Ectodermal cell (in vitro differentiated cells): ENCODE measurements around the gene SND1.

Experiments
- H3K27ac ChIP-seq: 2 replicates; pipeline ENCODE4 v1.7.0; 2013; ENCODE audit warnings: mild to moderate bottlenecking, low read depth, low read length; ENCODE audit not compliant: insufficient read depth, poor library complexity, severe bottlenecking
- H3K27me3 ChIP-seq: 2 replicates; pipeline ENCODE4 v1.7.0; 2013; ENCODE audit warnings: mild to moderate bottlenecking, low read length; ENCODE audit not compliant: insufficient read depth, control insufficient read depth, poor library complexity, severe bottlenecking
- H3K36me3 ChIP-seq: one replicate; pipeline ENCODE4 v1.7.0; 2013; ENCODE audit warnings: low read length; ENCODE audit not compliant: control insufficient read depth, insufficient read depth
- H3K4me1 ChIP-seq: one replicate; pipeline ENCODE4 v1.7.0; 2013; ENCODE audit warnings: low read length; ENCODE audit not compliant: control insufficient read depth, insufficient read depth
- H3K4me3 ChIP-seq: 2 replicates; pipeline ENCODE4 v1.7.0; 2013; ENCODE audit warnings: low read depth, low read length, control low read depth; ENCODE audit not compliant: insufficient read depth
- H3K9me3 ChIP-seq: 2 replicates; pipeline ENCODE4 v1.7.0; 2013; ENCODE audit warnings: mild to moderate bottlenecking, low read length, moderate library complexity; ENCODE audit not compliant: control insufficient read depth
- WGBS, 2 experiments: methylation state at CpG; one replicate each; pipeline ENCODE4 v1.1.7; 2013; ENCODE audit warnings: missing lambda C conversion rate in 2 of 2; 5-methylcytosine and 5-hydroxymethylcytosine counted together

The SND1 gene

DNA sequence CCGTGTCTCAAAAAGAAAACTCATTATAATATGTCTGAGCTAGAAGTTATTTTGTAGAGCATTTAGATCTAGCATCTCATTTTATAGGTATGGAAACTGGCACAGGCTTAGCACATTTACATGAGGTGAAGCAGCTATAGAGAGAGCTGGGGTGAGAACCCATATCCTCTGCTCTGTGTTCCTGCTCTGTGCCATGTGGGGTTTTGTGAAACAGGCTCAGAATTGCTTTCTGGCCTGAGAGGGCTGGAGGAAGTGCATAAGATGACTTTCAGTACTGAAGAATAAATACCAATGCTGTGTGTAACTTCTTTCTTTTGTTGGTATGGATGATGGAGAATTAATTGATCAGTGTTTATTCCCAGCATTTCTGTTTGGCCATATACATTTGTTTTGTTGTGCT lies 220.1 kb downstream of the SND1 start:
- H3K4me1 ChIP-seq = no peaks in the 10 kb centered on the region
- no peaks in the 10 kb centered on the region for H3K27me3 ChIP-seq
- no peak overlapping the region for H3K27ac ChIP-seq
- no peaks in the 10 kb centered on the region for H3K36me3 ChIP-seq
- WGBS, 2 experiments = 91 to 100% methylated on average over 1 of the region's 1 CpG
- no peaks in the 10 kb centered on the region for H3K9me3 ChIP-seq
- H3K4me3 ChIP-seq = no peak overlapping the region

DNA sequence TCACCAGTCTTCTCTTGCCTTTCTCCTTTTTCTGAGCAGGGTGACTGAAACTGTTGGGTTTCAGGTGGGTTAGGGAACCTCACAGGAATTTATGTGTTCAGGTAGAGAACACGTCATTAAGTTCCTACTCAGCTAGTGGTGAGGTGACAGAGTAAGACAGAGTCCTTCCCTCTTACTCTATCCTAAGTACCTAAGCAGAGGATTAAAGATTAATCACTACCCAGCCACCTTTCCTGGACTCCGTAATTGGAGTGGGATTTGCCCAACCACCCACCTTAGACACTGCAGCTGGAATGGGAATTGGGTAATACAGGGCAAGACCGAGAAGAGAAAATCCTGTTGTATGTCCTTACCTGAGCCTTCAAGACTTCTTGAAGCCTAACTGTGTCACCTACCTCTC lies 221.2 kb downstream of the SND1 start:
- Histone ChIP-seq H3K27me3 (no peaks in the 10 kb centered on the region), H3K9me3 (no peaks in the 10 kb centered on the region), H3K4me1 (no peaks in the 10 kb centered on the region), H3K4me3 (no peak overlapping the region), H3K36me3 (no peaks in the 10 kb centered on the region), H3K27ac (no peak overlapping the region)
- 88 to 89% methylated on average over 2 to 3 of the region's 3 CpGs for WGBS, 2 experiments

DNA sequence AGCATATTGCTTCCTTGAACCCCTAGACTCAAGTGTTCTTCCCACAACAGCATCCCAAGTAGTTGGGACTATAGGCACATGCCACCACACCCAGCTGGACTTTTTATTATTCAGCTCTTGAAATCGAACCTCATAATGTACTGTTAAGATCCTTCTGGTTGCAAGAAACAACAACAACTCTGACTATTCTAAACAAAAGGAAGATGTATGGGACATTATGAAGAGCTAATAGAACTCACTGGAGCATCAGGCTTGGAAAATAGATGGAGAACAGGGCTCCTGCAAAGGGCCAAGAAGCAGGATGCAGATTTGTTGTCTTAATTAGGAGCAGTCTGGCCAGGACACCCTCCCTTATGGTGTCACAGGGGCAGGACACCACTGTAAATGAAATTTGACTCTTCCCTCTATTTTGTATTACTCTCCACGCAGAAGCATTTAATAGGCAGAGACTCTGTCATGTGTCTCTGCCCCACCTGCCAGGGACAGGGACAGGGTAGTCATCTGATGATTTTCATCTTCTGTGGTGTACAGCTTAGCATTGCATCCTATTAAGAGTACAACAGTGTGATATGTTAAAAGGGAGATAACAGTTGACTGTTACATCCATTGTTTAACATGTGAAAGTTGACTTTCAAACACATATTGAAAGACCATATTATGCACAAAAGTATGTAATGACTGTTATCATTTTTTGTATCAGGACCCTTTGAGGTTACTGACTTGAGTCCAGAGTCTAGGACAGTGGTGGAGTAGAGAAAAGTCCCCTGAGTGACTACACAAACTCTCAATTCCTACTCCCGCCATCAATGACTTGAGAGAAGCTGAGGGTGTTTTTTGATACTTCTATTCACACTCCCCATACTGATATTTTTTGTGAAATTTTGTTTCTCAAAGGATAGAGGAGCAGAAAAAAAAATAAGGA lies 222.0 kb downstream of the SND1 start:
- no peak overlapping the region for H3K27ac ChIP-seq
- no peaks in the 10 kb centered on the region for H3K27me3 ChIP-seq
- no peak overlapping the region for H3K4me3 ChIP-seq
- 84 to 88% methylated on average over 2 of the region's 3 CpGs for WGBS, 2 experiments
- no peaks in the 10 kb centered on the region for H3K9me3 ChIP-seq
- H3K4me1 ChIP-seq = no peaks in the 10 kb centered on the region
- no peaks in the 10 kb centered on the region for H3K36me3 ChIP-seq

DNA sequence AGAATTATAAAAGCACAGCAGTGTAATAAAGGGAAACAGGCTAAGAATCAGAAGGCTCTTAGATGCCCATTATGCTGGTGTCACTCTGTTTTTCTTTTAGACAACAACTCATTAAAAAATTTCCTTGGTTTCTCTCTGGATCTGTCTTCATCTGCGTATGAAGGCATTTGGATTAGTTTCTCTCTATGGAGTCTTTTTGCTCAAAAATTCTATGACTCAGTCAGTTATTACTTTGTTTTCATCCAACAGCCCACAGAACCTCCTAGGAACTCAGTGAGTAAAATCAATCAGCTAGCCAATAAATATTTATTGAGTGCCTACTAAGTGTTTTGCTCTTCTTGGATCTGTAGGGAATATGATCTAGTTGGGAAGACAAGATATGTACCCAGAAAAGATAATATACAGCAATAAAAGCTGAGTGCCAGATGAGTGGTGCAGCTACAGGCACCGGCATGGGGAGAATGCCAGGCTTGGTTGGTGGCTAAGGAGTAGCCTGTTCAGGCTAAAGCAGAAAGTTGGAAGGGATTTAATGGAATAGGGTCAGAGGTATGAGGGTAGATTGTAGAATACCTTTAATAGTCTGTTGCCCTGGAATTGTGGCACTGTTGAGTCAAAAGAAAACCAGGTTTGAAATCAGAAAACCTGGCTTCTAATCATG lies 223.1 kb downstream of the SND1 start:
- no peaks in the 10 kb centered on the region for H3K27me3 ChIP-seq
- H3K27ac ChIP-seq = no peak overlapping the region
- no peaks in the 10 kb centered on the region for H3K4me1 ChIP-seq
- 84 to 92% methylated on average over 2 of the region's 2 CpGs for WGBS, 2 experiments
- no peak overlapping the region for H3K4me3 ChIP-seq
- H3K36me3 ChIP-seq = no peaks in the 10 kb centered on the region
- H3K9me3 ChIP-seq = no peaks in the 10 kb centered on the region

GRCh38 chr7:127876393-127876792 lies 224.4 kb downstream of the SND1 start:
- Histone ChIP-seq H3K9me3 (no peaks in the 10 kb centered on the region), H3K27me3 (no peaks in the 10 kb centered on the region), H3K4me1 (no peaks in the 10 kb centered on the region), H3K27ac (no peak overlapping the region), H3K4me3 (no peak overlapping the region), H3K36me3 (no peaks in the 10 kb centered on the region)
- 86 to 98% methylated on average over 1 of the region's 1 CpG for WGBS, 2 experiments

DNA sequence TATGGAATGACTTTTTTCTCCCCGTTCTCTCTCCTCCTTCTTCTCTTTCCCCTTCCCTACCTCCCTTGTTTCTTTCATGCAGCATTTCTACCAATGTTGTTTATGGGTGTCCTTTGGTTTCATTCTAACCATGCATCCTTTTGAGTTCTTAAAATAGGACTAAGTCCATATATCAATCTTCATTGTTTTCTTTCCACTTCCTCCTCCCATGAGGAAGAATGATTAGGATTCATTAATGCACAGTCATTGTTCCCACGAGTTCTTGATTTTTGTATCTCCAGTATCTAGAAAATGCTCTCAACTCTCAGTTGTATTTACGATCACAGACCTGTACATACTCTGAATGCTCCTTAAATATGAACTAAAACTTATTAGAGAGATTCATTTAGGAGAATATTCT lies 226.0 kb downstream of the SND1 start:
- Histone ChIP-seq H3K4me3 (no peak overlapping the region), H3K9me3 (no peaks in the 10 kb centered on the region), H3K27ac (no peak overlapping the region), H3K27me3 (no peaks in the 10 kb centered on the region), H3K4me1 (no peaks in the 10 kb centered on the region), H3K36me3 (no peaks in the 10 kb centered on the region)
- 86 to 100% methylated on average over 3 of the region's 3 CpGs for WGBS, 2 experiments

DNA sequence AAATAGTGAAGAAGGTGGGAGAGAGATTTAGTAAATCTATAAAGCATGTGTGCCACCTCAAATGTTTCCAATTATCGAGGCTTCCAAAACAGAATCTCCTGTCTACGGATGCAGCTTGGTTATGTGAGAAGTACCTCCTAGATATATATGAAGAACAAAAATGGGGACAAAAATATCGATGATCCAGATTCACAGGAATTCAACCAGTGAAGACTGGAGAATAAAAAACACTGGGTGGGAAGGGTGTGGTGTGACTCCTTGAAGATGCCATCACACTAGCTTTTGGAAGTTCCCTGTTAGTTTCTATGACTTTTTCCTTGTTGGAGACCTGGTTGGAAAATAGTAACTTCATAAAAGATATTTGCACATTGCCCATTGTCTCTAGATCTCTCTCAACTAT lies 226.8 kb downstream of the SND1 start:
- no peaks in the 10 kb centered on the region for H3K27me3 ChIP-seq
- H3K36me3 ChIP-seq = no peaks in the 10 kb centered on the region
- H3K4me3 ChIP-seq = no peak overlapping the region
- H3K4me1 ChIP-seq = no peaks in the 10 kb centered on the region
- 98 to 99% methylated on average over 3 of the region's 3 CpGs for WGBS, 2 experiments
- no peak overlapping the region for H3K27ac ChIP-seq
- H3K9me3 ChIP-seq = no peaks in the 10 kb centered on the region

DNA sequence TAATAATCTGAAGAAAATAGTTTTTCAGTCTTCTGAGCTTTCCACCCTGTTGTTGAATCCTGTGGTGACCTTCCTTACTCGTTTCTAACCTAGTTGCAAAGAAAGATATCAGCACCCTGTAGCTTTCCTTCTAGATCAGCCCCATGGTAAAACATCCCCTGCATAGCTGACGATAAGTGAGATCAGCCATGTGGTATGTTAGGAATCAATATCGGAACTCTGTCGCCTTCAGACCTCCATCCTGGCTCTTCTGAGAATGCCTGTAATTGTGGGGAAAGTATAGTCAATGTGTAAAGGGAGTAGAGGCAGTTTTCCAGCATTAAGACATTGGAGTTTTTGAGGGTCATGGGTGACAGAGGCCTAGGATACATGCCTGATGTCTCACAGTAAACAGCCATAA lies 227.4 kb downstream of the SND1 start:
- H3K4me3 ChIP-seq = no peak overlapping the region
- no peak overlapping the region for H3K27ac ChIP-seq
- H3K9me3 ChIP-seq = no peaks in the 10 kb centered on the region
- WGBS, 2 experiments = 95 to 97% methylated on average over 4 of the region's 4 CpGs
- H3K36me3 ChIP-seq = no peaks in the 10 kb centered on the region
- no peaks in the 10 kb centered on the region for H3K4me1 ChIP-seq
- no peaks in the 10 kb centered on the region for H3K27me3 ChIP-seq

GRCh38 chr7:127879942-127880341 lies 227.9 kb downstream of the SND1 start:
- H3K9me3 ChIP-seq = no peaks in the 10 kb centered on the region
- no peaks in the 10 kb centered on the region for H3K4me1 ChIP-seq
- H3K4me3 ChIP-seq = no peak overlapping the region
- H3K36me3 ChIP-seq = no peaks in the 10 kb centered on the region
- H3K27ac ChIP-seq = no peak overlapping the region
- no peaks in the 10 kb centered on the region for H3K27me3 ChIP-seq
- WGBS, 2 experiments = 98 to 99% methylated on average over 4 to 5 of the region's 5 CpGs

DNA sequence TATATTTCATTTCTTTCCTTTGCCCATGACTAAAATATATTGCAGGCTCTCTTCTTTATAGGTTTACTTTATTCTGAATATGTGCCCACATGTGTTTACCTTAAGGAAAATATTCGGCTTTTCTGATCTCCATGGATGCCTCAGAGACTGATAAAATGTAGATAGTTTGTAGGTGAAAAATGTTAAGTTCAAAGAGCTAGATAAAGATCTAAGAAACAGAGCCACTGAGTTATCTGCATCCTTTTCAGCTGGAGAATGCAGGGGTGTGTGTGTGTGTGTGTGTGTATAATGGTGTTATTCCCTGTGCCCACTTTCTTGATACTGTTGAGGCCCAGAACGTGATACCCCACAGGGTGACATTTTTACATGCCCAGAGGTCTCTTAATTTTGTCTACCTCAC lies 228.5 kb downstream of the SND1 start:
- Histone ChIP-seq H3K4me1 (peaks cover under 1% of the 10 kb centered on the region), H3K9me3 (no peaks in the 10 kb centered on the region), H3K36me3 (no peaks in the 10 kb centered on the region), H3K27me3 (no peaks in the 10 kb centered on the region), H3K27ac (no peak overlapping the region), H3K4me3 (no peak overlapping the region)
- 89 to 92% methylated on average over 2 of the region's 2 CpGs for WGBS, 2 experiments
